ENCODE results near the gene BCL11A. TPM values are rescaled to one million over a fixed set of nuclear protein-coding genes. Genes with fewer than 3 reads are reported as not detected.

BCL11A gene
- polyA plus RNA-seq, 1 donor (not counting 4 experiments of a cell fraction or from before 2014, with no cell fraction given): 5.0 TPM

GRCh38 chr2:60556576-60557485 lies 3.4 kb upstream of the BCL11A start:
- peak overlapping the region; percentile 20 to 62 (median 20) for H3K4me3 ChIP-seq (ENCODE audit: control insufficient read depth in 2 of 3, extremely low read depth in 1 of 3, insufficient read depth in 2 of 3, low read depth in 1 of 3, low read length in 3 of 3)
- FAIRE-seq (peak; percentile 5), DNase-seq (ENCODE audit: low read depth, low spot score) (no peak)
- TF ChIP-seq EZH2 (IDR thresholded peaks at IDR 0.05; ENCODE audit: low read length) (no peak), CTCF (optimal IDR thresholded peaks at IDR 0.05 in 1 of 3, IDR thresholded peaks at IDR 0.05 in 1 of 3, conservative IDR thresholded peaks at IDR 0.05 in 1 of 3; ENCODE audit: extremely low read depth in 1 of 3, insufficient read depth in 2 of 3, low read length in 3 of 3) (no peak)
- no peaks in the 10 kb centered on the region for H3K9me3 ChIP-seq (ENCODE audit: control insufficient read depth, low read depth, low read length)
- no peaks in the 10 kb centered on the region for H3K36me3 ChIP-seq (ENCODE audit: control insufficient read depth in 2 of 2, extremely low read depth in 1 of 2, insufficient read depth in 2 of 2, low read length in 2 of 2)
- H2AFZ ChIP-seq (ENCODE audit: control insufficient read depth, low read length): peak overlapping the region; percentile 28
- H3K9me1 ChIP-seq (ENCODE audit: control insufficient read depth, extremely low read depth, insufficient read depth, low read length): no peaks in the 10 kb centered on the region
- H3K27ac ChIP-seq (ENCODE audit: control insufficient read depth, insufficient read depth, low read length): no peak overlapping the region
- H3K79me2 ChIP-seq (ENCODE audit: control insufficient read depth, insufficient read depth, low read length): peaks cover 7% of the 10 kb centered on the region
- peak overlapping the region; percentile 78 for H3K4me2 ChIP-seq (ENCODE audit: control insufficient read depth, extremely low read depth, insufficient read depth, low read depth, low read length)
- peaks cover 14% of the 10 kb centered on the region for H3K27me3 ChIP-seq (ENCODE audit: control insufficient read depth, extremely low read depth, insufficient read depth, low read length)
- peaks cover 13% of the 10 kb centered on the region for H3K4me1 ChIP-seq (ENCODE audit: control insufficient read depth, extremely low read depth, insufficient read depth, low read length)
- H3K9ac ChIP-seq (ENCODE audit: control insufficient read depth, extremely low read depth, insufficient read depth, low read length): peak overlapping the region; percentile 30
- H4K20me1 ChIP-seq (ENCODE audit: control insufficient read depth, extremely low read depth, insufficient read depth, low read length): no peaks in the 10 kb centered on the region
- dilution Hi-C loops (cut with MboI; ENCODE audit: extremely low pct_ligation_motif_present, low sequenced_read_pairs): no loop called here

GRCh38 chr2:60556175-60556574 lies 2.7 kb upstream of the BCL11A start:
- Histone ChIP-seq H4K20me1 (ENCODE audit: control insufficient read depth, extremely low read depth, insufficient read depth, low read length) (no peaks in the 10 kb centered on the region), H3K27me3 (ENCODE audit: control insufficient read depth, extremely low read depth, insufficient read depth, low read length) (peaks cover 14% of the 10 kb centered on the region), H3K4me3 (ENCODE audit: control insufficient read depth in 2 of 3, extremely low read depth in 1 of 3, insufficient read depth in 2 of 3, low read depth in 1 of 3, low read length in 3 of 3) (peak overlapping the region in 2 of 3 experiments; percentile 20 to 62), H3K79me2 (ENCODE audit: control insufficient read depth, insufficient read depth, low read length) (peaks cover 10% of the 10 kb centered on the region), H3K9ac (ENCODE audit: control insufficient read depth, extremely low read depth, insufficient read depth, low read length) (no peak overlapping the region), H2AFZ (ENCODE audit: control insufficient read depth, low read length) (no peak overlapping the region), H3K4me2 (ENCODE audit: control insufficient read depth, extremely low read depth, insufficient read depth, low read depth, low read length) (peak overlapping the region; percentile 78), H3K9me1 (ENCODE audit: control insufficient read depth, extremely low read depth, insufficient read depth, low read length) (no peaks in the 10 kb centered on the region), H3K27ac (ENCODE audit: control insufficient read depth, insufficient read depth, low read length) (no peak overlapping the region), H3K4me1 (ENCODE audit: control insufficient read depth, extremely low read depth, insufficient read depth, low read length) (peaks cover 14% of the 10 kb centered on the region), H3K9me3 (ENCODE audit: control insufficient read depth, low read depth, low read length) (no peaks in the 10 kb centered on the region), H3K36me3 (ENCODE audit: control insufficient read depth in 2 of 2, extremely low read depth in 1 of 2, insufficient read depth in 2 of 2, low read length in 2 of 2) (no peaks in the 10 kb centered on the region)
- DNase-seq (ENCODE audit: low read depth, low spot score) (no peak), FAIRE-seq (no peak)
- dilution Hi-C loops (cut with MboI; ENCODE audit: extremely low pct_ligation_motif_present, low sequenced_read_pairs): no loop called here
- TF ChIP-seq CTCF (optimal IDR thresholded peaks at IDR 0.05 in 1 of 3, IDR thresholded peaks at IDR 0.05 in 1 of 3, conservative IDR thresholded peaks at IDR 0.05 in 1 of 3; ENCODE audit: extremely low read depth in 1 of 3, insufficient read depth in 2 of 3, low read length in 3 of 3): no peak
- TF ChIP-seq EZH2 (IDR thresholded peaks at IDR 0.05; ENCODE audit: low read length): no peak

All from keratinocyte (primary cell).